GM21529 (cell line): ENCODE measurements around the gene FPR1.
"Not testable (repeated sequence)": the region's sequence is repeated elsewhere in the genome, so short reads cannot be mapped to it uniquely, and the experiment has no call there.

Experiments used
- ATAC-seq: cut with Tn5 transposase; IDR thresholded peaks from one replicate; pipeline ENCODE4 v1.9.1; 2021; ENCODE audit not compliant: unreplicated experiment

The FPR1 gene

GRCh38 chr19:51738523-51738922, 13.2 kb downstream of the FPR1 start:
- not testable (repeated sequence) for ATAC-seq

DNA sequence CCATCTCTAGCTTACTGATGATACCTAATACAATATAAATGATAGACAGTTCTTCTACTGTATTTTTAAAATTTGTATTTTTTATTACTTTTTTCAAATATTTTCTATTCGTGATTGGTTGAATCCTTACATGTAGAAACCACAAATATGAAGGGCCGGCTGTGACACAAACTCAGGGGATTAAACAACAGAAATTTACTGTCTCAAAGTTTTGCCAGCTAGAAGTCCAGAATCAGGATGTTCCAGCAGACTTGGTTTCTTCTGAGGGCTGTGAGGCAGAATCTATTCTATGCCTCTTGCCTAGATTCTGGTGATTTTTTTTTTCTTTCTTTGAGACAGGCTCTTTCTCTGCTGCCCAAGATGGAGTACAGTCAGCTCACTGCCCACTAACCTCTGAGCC, 13.8 kb downstream of the FPR1 start:
- ATAC-seq, result no peak

- ATAC-seq, result no peak
Measured at GRCh38 chr19:51737389-51737788, 14.3 kb downstream of the FPR1 start.

DNA sequence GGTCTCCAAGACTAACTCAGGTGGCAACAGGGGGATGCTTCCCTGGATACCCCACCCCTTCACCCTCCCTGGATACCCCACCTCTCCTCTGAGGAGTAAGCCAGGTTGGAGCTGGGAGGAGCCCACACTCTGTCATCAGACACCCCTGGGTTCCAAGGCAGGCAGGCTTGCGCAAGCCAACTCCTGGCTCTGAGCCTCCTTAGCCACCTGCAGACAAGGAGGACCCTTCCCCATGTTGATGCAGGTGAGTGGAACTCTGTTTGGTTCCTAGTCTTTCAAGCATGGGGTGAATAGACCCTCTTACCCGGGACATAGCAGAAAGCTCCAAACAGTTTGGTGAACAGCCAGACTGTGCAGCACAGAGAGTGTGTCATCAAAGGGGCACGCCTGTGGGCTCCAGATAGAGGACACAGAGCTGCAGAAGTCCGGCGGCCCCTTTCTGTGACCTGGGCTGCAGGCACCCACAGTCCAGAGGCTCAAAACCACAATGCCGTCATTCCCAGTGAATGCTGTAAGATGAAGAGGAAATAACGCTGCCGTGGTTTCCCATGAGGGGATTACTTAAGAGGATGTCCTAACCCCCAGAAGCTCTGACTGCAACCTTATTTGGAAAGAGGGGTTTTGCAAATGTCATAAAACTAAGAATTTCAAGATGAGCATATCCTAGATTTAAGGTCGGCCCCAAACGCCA, 15.8 kb downstream of the FPR1 start:
- ATAC-seq, result no peak

GRCh38 chr19:51733742-51734522, 17.7 kb downstream of the FPR1 start:
- ATAC-seq, result no peak

DNA sequence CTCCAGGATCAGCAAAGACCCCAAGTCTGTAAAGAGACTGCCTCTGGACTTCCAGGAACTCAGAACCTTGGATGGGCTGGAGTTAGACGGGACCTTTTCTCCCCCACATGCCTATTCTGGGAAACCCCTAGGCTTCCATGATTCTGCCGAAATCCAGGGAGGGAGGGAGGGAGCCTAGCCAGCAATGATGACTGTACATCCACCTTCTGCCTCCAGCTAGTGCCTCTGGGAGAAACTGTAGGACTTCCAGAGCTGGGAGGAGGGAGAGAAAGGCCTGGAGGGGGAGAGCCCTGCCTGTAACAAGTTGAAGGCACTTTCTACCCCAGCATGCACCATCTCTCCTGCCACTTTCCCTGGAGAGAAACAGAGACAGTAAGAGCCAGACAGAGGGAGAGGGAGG, 21.9 kb downstream of the FPR1 start:
- ATAC-seq, result no peak

- ATAC-seq, result no peak
Measured at GRCh38 chr19:51727349-51727880, 24.3 kb downstream of the FPR1 start.

GRCh38 chr19:51726049-51726448, 25.6 kb downstream of the FPR1 start:
- ATAC-seq, result no peak

GRCh38 chr19:51724543-51724942, 27.1 kb downstream of the FPR1 start:
- ATAC-seq, result no peak

- no peak for ATAC-seq
Measured at GRCh38 chr19:51722492-51722891, 29.2 kb downstream of the FPR1 start.

DNA sequence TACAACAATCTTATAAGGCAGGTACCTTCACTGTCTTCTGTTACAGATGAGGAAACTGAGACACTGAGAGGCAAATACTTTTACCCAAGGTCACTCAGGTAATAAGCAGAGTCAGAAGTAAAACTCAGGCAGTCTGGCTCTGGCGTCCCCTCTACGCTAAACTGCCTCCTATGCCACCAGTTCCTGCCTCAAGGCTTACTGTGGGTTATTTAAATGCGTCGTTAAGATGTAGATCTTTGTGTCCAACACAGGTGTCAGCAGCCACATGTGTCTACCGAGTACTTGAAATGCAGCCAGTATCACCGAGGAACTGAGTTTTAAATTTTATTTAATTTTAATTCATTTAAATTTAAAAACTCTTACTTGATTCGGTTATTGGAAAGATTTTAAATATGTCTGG, 29.8 kb downstream of the FPR1 start:
- ATAC-seq, result no peak

DNA sequence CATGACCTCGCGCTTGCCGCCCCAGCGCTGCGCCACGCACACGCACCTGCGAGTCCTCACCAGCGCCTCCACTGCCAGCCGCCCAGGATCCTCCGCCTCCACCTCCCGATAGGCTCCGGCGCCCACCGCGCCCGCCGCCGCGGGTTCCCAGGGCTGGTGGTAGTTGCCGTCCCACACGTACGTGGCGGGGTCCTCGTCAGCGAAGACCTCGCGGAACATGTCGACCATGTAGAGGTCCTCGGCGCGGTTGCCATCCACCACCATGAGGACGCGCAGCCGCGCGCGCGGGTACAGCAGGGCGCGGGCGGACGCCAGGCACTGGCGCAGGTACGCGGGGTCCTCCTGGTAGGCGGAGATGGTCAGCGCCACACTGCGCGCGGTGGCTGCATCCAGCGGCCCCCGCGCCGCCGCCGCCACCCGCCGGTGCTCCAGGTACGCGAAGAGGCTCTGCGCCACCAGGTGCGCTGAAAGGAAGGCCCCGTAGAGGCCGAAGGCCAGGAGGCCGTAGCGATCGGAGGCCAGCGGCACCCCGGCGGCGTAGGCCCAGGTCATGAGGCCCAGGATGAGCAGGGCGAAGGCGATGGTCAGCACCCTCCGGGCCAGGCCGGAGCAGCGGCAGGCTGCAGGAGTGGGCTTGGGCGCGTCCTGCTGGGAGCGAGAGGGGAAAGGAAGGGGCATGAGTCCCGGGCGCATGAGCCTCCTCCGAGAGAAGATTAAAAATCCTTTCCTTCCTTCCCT, 32.3 kb downstream of the FPR1 start:
- no peak for ATAC-seq

DNA sequence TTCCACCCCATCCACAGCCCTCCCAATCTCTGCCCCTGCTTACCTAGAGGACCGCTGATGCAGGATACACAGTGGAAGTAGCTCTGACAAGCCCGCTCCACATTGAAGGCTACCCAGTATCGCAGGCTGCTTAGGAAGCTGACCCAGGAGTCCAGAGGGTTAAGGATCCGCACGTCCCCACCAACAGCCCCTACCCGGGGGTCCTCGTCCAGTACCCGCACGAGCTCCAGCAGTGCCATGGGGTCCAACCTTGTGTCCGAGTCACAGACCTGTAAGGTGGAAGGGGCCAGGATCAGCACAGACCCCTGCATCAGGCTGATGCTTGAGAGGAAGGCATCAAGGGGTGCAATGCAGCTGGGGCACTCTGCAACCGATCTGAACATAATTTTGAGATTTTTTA, 34.8 kb downstream of the FPR1 start:
- no peak for ATAC-seq

GRCh38 chr19:51715850-51716249, 35.8 kb downstream of the FPR1 start:
- ATAC-seq, result no peak

- ATAC-seq, result no peak
Measured at GRCh38 chr19:51714848-51715247, 36.8 kb downstream of the FPR1 start.

DNA sequence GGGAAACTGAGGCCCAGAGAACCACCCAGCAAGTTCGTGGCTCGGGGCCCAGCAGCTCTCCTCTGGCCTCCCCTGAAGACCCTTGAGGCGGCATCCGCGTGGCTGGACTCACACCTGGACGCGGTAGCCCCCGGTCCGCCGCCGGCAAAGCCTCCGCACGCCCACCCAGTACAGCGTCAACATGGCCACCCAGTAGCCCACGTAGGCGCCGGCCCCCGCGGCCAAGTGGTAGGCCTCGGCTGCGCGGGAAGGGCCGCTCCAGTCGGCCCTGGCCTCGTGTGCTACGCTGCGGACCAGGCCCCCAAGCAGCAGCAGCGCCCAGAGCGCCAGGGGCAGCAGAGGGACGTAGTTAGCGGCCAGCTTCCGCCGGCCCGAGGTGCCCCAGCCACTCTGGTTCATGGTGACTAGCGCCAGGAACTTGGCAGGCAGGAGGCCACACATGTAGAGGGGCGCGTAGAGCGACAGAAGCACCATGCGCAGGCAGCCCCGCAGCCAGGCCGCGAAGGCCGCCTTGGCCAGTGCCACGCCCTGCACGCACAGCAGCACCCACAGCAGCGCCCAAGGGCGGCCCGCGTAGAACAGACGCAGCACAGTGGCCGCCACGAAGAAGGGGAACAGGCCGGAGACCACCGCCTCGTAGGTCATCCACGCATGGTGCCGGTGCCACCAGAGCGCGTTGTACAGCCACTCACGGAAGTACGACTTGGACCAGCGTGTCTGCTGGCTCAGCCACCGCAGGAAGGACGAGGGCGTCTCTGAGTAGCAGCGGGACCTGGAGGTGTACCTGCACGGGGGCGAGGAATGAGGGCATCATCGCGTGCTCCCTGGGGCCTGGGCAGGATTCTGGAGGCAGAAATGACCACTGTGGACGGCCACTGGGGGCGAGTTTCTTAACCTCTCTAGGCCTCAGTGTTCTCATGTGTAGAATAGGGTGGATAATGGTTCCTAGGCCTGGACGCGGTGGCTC, 38.1 kb downstream of the FPR1 start:
- no peak for ATAC-seq

DNA sequence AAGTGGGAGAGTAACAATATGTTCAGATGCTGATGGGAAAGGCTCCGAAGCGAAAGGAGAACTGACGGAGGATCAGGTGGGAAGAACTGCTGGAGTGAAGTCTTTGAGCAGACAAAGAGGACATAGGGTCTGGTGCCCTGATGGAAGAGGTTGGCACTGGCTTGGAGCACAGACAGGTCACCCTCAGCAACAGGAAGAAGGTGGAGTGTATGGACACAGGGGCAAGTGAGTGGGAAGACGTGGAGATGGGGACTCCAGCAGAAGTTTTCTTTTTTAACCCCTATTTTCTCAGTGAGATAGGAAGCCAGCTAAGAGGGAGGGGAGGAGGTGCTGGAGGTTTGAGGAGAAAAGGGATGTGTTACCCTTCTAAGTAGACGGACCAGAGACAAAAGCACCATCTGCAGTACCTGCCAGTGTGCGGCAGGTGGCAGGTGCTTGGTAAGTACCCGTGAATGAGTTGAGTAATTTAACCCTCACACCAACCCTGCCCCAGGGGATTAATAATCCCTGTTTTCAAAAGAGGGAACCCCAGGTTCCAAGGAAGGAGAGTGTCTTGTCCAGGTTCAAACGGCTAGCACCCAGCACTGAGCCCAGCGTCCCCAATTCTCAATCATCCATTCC, 39.1 kb downstream of the FPR1 start:
- ATAC-seq, result no peak

- no peak for ATAC-seq
Measured at GRCh38 chr19:51711702-51712101, 40.0 kb downstream of the FPR1 start.

- no peak for ATAC-seq
Measured at GRCh38 chr19:51710163-51710562, 41.5 kb downstream of the FPR1 start.

GRCh38 chr19:51709575-51709974, 42.1 kb downstream of the FPR1 start:
- no peak for ATAC-seq
